Left lung (tissue), 14 donors: ENCODE data around the gene GSC2. TPM values are rescaled to one million over a fixed set of nuclear protein-coding genes. Genes with fewer than 3 reads are reported as not detected.
A peak's percentile ranks its signal among the peaks of the same experiment; 100 is the strongest.

Source experiments
- ATAC-seq: fragments of 200-7000 bp; cut with Tn5 transposase; one replicate; pipeline ENCODE4 v1.9.1; 2020; ENCODE audit warnings: moderate library complexity
- DNase-seq, 4 donors: peaks; one replicate each; pipeline ENCODE4 v3.0.0-alpha.2; 2013 to 2020
- H3K27ac ChIP-seq, 2 donors: fragments of 200-600 bp; sonication (generic) in 1 of 2; one replicate each; pipeline versions ENCODE4 v1.5.0 to v1.8.0; 2020 to 2021
- H3K27me3 ChIP-seq, 2 donors: fragments of 200-600 bp; sonication (generic) in 1 of 2; one replicate each; pipeline versions ENCODE4 v1.5.0 to v1.8.0; 2020 to 2021
- H3K36me3 ChIP-seq, 2 donors: fragments of 200-600 bp; sonication (generic) in 1 of 2; one replicate each; pipeline versions ENCODE4 v1.5.0 to v1.8.0; 2020 to 2021
- H3K4me1 ChIP-seq, 2 donors: fragments of 200-600 bp; one replicate each; pipeline ENCODE4 v1.8.0; 2021
- H3K4me3 ChIP-seq, 2 donors: fragments of 200-600 bp; sonication (generic) in 1 of 2; one replicate each; pipeline versions ENCODE4 v1.5.0 to v1.8.0; 2020 to 2021; ENCODE audit warnings: mild to moderate bottlenecking in 1 of 2
- H3K9me3 ChIP-seq, 2 donors: fragments of 200-600 bp; sonication (generic) in 1 of 2; one replicate each; pipeline versions ENCODE4 v1.5.0 to v1.8.0; 2020 to 2021
- CTCF ChIP-seq, 2 donors: fragments of 200-600 bp; sonication (generic) in 1 of 2; IDR thresholded peaks; one replicate each; pipeline versions ENCODE4 v1.5.0 to v1.8.0; 2021; ENCODE audit warnings: antibody characterized with exemption in 2 of 2
- intact Hi-C, 2 donors: fragments of 100-400 bp; cut with DNase I; formaldehyde crosslinking; loops; one replicate each; pipeline versions ENCODE4 v1.11.2 to v1.14.2; 2022
- long read RNA-seq, 12 donors: library from polyadenylated mRNA in 2 of 12; unstranded in 2 of 12; transcript quantifications; one replicate each; pipeline ENCODE4 v2.0.0 and lab custom pipeline, GENCODE V29; 2019 to 2026
- polyA plus RNA-seq, 6 donors: library from polyadenylated mRNA; unstranded; fragments of 120-200 nt; gene quantifications; one replicate each; pipeline ENCODE4 v1.2.1, GENCODE V29; 2013; ENCODE audit not compliant: insufficient read length in 6 of 6
- total RNA-seq, 2 donors: library from RNA; stranded (reverse); fragmentation: NEBNext Ultra II Directional; extraction: Animal tissue kit (Norgen Biotek cat#: 25700); gene quantifications; one replicate each; pipeline ENCODE4 v1.2.1, GENCODE V29; 2021
- donor health status: DM: no; HTN: yes; CAD: no.
- donor health status: DM: no; HTN: no; CAD: no.

The GSC2 gene, protein sequence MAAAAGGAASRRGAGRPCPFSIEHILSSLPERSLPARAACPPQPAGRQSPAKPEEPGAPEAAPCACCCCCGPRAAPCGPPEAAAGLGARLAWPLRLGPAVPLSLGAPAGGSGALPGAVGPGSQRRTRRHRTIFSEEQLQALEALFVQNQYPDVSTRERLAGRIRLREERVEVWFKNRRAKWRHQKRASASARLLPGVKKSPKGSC
- not detected for total RNA-seq
- not detected for polyA plus RNA-seq
- long read RNA-seq, donor 1: 0 reads
- long read RNA-seq, donor 2: 0 reads
- long read RNA-seq, donor 3: 0 reads
- long read RNA-seq, donor 4: 0 reads
- long read RNA-seq, donor 5: 0 reads
- long read RNA-seq, donor 6: 0 reads
- long read RNA-seq, donor 7: 0 reads
- long read RNA-seq, donor 8: 0 reads
- long read RNA-seq, donor 9: 0 reads
- long read RNA-seq, donor 10: 0 reads
- long read RNA-seq, donor 11: 0 reads
- long read RNA-seq, donor 12: 0 reads

DNA sequence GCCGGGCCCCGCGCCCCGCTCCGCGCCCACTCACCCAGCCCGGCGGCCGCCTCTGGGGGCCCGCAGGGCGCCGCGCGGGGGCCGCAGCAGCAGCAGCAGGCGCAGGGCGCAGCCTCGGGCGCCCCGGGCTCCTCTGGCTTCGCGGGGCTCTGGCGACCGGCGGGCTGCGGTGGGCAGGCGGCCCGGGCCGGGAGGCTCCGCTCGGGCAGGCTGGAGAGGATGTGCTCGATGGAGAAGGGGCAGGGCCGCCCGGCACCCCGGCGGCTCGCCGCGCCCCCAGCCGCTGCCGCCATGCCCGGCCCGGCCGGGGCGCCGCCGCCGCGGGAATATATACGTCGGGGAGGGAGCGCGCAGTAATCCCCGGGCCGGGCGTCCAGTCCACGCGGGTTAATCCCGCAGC, at the start of gene GSC2:
TSS of gene GSC2 (minus strand) at position 302 of the 400 bp plus-strand sequence. CDS start at position 293, 9 bp downstream.
- no peak for TF ChIP-seq CTCF (IDR thresholded peaks at IDR 0.05)
- no peak within 1 kb of the TSS for H3K27ac ChIP-seq
- no peaks in the 10 kb centered on the region for H3K9me3 ChIP-seq
- peaks cover 43 to 79% of the 10 kb centered on the region in 2 donors for H3K27me3 ChIP-seq
- H3K4me1 ChIP-seq: peaks cover 3 to 13% of the 10 kb centered on the region in 2 donors
- H3K4me3 ChIP-seq: peak within 1 kb of the TSS in 1 of 2 donors; percentile 29
- H3K36me3 ChIP-seq: no peaks in the 10 kb centered on the region
- intact Hi-C loops: no loop called here
- DNase-seq: peak in 1 of 4 donors; percentile 50
- no peak for ATAC-seq

GRCh38 chr22:19199479-19199878, 49.4 kb upstream of the GSC2 start:
- Histone ChIP-seq H3K4me1 (no peaks in the 10 kb centered on the region), H3K4me3 (no peak overlapping the region), H3K9me3 (no peaks in the 10 kb centered on the region), H3K36me3 (peaks cover 0 to 70% of the 10 kb centered on the region in 2 donors), H3K27me3 (no peaks in the 10 kb centered on the region), H3K27ac (no peak overlapping the region)
- DNase-seq (no peak), ATAC-seq (no peak)
- TF ChIP-seq CTCF (IDR thresholded peaks at IDR 0.05): no peak
- intact Hi-C loops: no loop called here

GRCh38 chr22:19197997-19198865, 48.1 kb upstream of the GSC2 start:
- peaks cover 0 to 83% of the 10 kb centered on the region in 2 donors for H3K36me3 ChIP-seq
- no peak for TF ChIP-seq CTCF (IDR thresholded peaks at IDR 0.05)
- no peaks in the 10 kb centered on the region for H3K9me3 ChIP-seq
- no peaks in the 10 kb centered on the region for H3K27me3 ChIP-seq
- intact Hi-C loops: no loop called here
- no peaks in the 10 kb centered on the region for H3K4me1 ChIP-seq
- DNase-seq (no peak), ATAC-seq (no peak)
- H3K4me3 ChIP-seq: no peak overlapping the region
- no peak overlapping the region for H3K27ac ChIP-seq

DNA sequence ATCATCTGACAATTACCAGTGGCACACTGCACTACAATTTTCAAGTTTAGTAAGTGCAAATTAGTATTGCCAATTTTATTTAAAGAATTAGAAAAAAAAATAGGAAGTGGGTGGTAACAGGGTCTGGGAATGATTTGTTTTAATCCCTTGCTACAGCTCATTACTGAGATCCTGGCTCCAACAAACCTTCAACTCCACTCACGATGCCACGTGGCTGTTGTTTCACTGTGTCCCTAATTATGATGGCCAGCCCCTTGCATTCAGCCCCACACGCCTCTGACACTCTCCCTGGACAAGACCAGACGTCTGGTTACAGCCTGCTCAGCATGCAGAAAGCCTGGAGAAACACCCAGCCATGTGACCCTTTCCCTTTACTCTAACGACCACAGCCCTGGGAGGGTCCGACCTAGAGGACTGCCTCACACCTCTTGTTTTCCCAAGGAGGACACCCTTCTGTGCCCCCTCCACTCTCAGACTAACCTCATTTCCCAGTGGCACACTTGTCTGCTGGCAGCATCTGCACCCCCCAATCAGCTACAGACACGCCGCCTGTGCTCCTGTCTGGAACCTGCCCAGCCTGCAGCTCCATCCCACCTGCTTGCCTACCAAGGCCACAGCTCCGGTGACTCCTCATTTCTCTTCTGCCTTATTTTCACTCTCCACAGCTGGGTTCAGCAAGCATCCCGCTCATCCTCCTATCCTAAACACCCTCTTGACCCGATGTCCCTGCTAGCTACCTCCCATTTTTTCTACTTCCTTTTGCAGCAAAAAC, 46.9 kb upstream of the GSC2 start:
- Histone ChIP-seq H3K9me3 (no peaks in the 10 kb centered on the region), H3K27ac (no peak overlapping the region), H3K27me3 (no peaks in the 10 kb centered on the region), H3K4me3 (no peak overlapping the region), H3K4me1 (no peaks in the 10 kb centered on the region), H3K36me3 (peaks cover 0 to 94% of the 10 kb centered on the region in 2 donors)
- DNase-seq (no peak), ATAC-seq (no peak)
- TF ChIP-seq CTCF (IDR thresholded peaks at IDR 0.05): no peak
- intact Hi-C loops: no loop called here
